B cell (primary cell): Measurements from ENCODE around the gene UGDH. TPM values are rescaled to one million over a fixed set of nuclear protein-coding genes. Genes with fewer than 3 reads are reported as not detected.

Source experiments
- ATAC-seq: fragments of 200-7000 bp; cut with Tn5 transposase; one replicate; pipeline ENCODE4 v1.10.0; 2021; ENCODE audit warnings: low read depth, mild to moderate bottlenecking, moderate number of reproducible peaks, moderate library complexity
- CTCF ChIA-PET: fragments of 350-600 bp; sonication (Branson Sonifier 250); formaldehyde crosslinking; loops from one replicate; lab custom pipeline; 2021; ENCODE audit warnings: antibody characterized with exemption, inconsistent platforms; lab: Charles Lee
- POLR2A ChIA-PET: fragments of 350-600 bp; sonication (Branson Sonifier 250); formaldehyde crosslinking; loops from one replicate; lab custom pipeline; 2021; ENCODE audit warnings: antibody characterized with exemption; lab: Charles Lee
- DNase-seq: peaks from one replicate; pipeline ENCODE4 v3.0.0; 2013
- H2AFZ ChIP-seq: 2 replicates; pipeline ENCODE4 v1.6.1; 2012; ENCODE audit warnings: mild to moderate bottlenecking, low read depth, low read length; ENCODE audit not compliant: insufficient read depth, poor library complexity, severe bottlenecking
- H3K27ac ChIP-seq, 2 donors: 1 replicate in 1 of 2; 2 replicates in 1 of 2; pipeline ENCODE4 v1.5.1; 2012 to 2013; ENCODE audit warnings: low read length in 2 of 2, mild to moderate bottlenecking in 2 of 2, moderate library complexity in 1 of 2
- H3K27me3 ChIP-seq, 4 experiments: fragments of 200-600 bp in 1 of 4; sonication (generic) in 1 of 4; replicated peaks in 1 of 4; 1 replicate in 2 of 4; 2 replicates in 2 of 4; pipeline versions ENCODE4 v1.6.1 to v1.7.0; 2013 to 2016; ENCODE audit warnings: low read length in 3 of 4, mild to moderate bottlenecking in 2 of 4, mixed read lengths in 1 of 4, moderate library complexity in 1 of 4; ENCODE audit not compliant: insufficient read depth in 4 of 4, control insufficient read depth in 3 of 4; ENCODE audit errors: control extremely low read depth in 1 of 4
- H3K36me3 ChIP-seq, 2 experiments: replicated peaks in 1 of 2; 1 replicate in 1 of 2; 2 replicates in 1 of 2; pipeline versions ENCODE4 v1.6.1 to v1.7.1; 2013; ENCODE audit warnings: low read length in 1 of 2; ENCODE audit not compliant: insufficient read depth in 2 of 2, control insufficient read depth in 1 of 2; ENCODE audit errors: control extremely low read depth in 1 of 2, extremely low read depth in 1 of 2
- H3K4me1 ChIP-seq, 2 donors: fragments of 200-600 bp in 1 of 2; sonication (generic) in 1 of 2; 1 replicate in 1 of 2; 2 replicates in 1 of 2; pipeline versions ENCODE4 v1.5.1 to v1.6.1; 2013 to 2017; ENCODE audit warnings: low read length in 2 of 2; ENCODE audit not compliant: control insufficient read depth in 2 of 2, insufficient read depth in 2 of 2
- H3K4me2 ChIP-seq: replicated peaks from 2 replicates; pipeline ENCODE3; 2012; ENCODE audit warnings: mild to moderate bottlenecking, low read depth, low read length; ENCODE audit not compliant: poor library complexity, severe bottlenecking
- H3K4me3 ChIP-seq, 5 experiments: fragments of 200-600 bp in 1 of 5; sonication (generic) in 1 of 5; 1 replicate in 3 of 5; 2 replicates in 2 of 5; pipeline versions ENCODE4 v1.5.1 to v1.7.0; 2011 to 2016; ENCODE audit warnings: low read length in 4 of 5, mild to moderate bottlenecking in 4 of 5, low read depth in 2 of 5, control low read depth in 1 of 5, moderate library complexity in 1 of 5; ENCODE audit not compliant: insufficient read depth in 1 of 5; ENCODE audit errors: control extremely low read depth in 1 of 5, extremely low read depth in 1 of 5
- H3K79me2 ChIP-seq: fragments of 200-600 bp; sonication (generic); one replicate; pipeline ENCODE4 v1.6.0; 2016; ENCODE audit warnings: low read length; ENCODE audit not compliant: control insufficient read depth, insufficient read depth
- H3K9ac ChIP-seq: fragments of 200-600 bp; sonication (generic); 2 replicates; pipeline ENCODE4 v1.6.1; 2017; ENCODE audit warnings: mild to moderate bottlenecking, low read length, moderate library complexity
- H3K9me3 ChIP-seq, 3 donors: one replicate each; pipeline versions ENCODE4 v1.6.1 to v1.7.1; 2013; ENCODE audit warnings: low read length in 2 of 3; ENCODE audit not compliant: control insufficient read depth in 2 of 3, insufficient read depth in 1 of 3; ENCODE audit errors: control extremely low read depth in 1 of 3
- H4K20me1 ChIP-seq: 2 replicates; pipeline ENCODE4 v1.6.0; 2012; ENCODE audit warnings: mild to moderate bottlenecking, low read length; ENCODE audit not compliant: insufficient read depth, control insufficient read depth, poor library complexity, severe bottlenecking
- H3K27ac Mint-ChIP-seq: one replicate; pipeline ENCODE4 v1.8.0; 2021; ENCODE audit warnings: mixed read lengths
- H3K27me3 Mint-ChIP-seq: one replicate; pipeline ENCODE4 v1.8.0; 2021; ENCODE audit warnings: mixed read lengths
- H3K4me1 Mint-ChIP-seq: one replicate; pipeline ENCODE4 v1.8.0; 2021; ENCODE audit warnings: mixed read lengths
- H3K4me3 Mint-ChIP-seq: one replicate; pipeline ENCODE4 v1.8.0; 2021; ENCODE audit warnings: mixed read lengths
- H3K9me3 Mint-ChIP-seq: one replicate; pipeline ENCODE4 v1.8.0; 2022; ENCODE audit warnings: mixed read lengths; ENCODE audit not compliant: insufficient read depth
- EZH2 ChIP-seq: IDR thresholded peaks from 2 replicates; pipeline ENCODE4 v1.6.1; 2012; ENCODE audit warnings: borderline replicate concordance, low read depth, mild to moderate bottlenecking, moderate library complexity, low read length; ENCODE audit not compliant: insufficient read depth, poor library complexity, severe bottlenecking
- WGBS: methylation state at CpG from one replicate; pipeline ENCODE4 v1.1.5; 2013; ENCODE audit warnings: missing lambda C conversion rate; ENCODE audit not compliant: insufficient coverage; 5-methylcytosine and 5-hydroxymethylcytosine counted together
- intact Hi-C: fragments of 100-400 bp; cut with micrococcal nuclease; formaldehyde crosslinking; loops from one replicate; pipeline ENCODE4 v1.10.0; 2022
- polyA plus RNA-seq: library from polyadenylated mRNA; depleted of rRNA; stranded (reverse); fragments of >200 nt; gene quantifications from 2 replicates; pipeline ENCODE4 v1.2.3, GENCODE V29; 2012
- total RNA-seq, 2 donors: library from RNA; stranded (reverse); fragments of 120-200 nt in 1 of 2; gene quantifications; 1 replicate in 1 of 2; 2 replicates in 1 of 2; pipeline versions ENCODE4 v1.2.3 to v1.2.4, GENCODE V29; 2013 to 2022
- TF ChIP-seq, protein P1 (sequence below): fragments of 200-600 bp; IDR thresholded peaks from one replicate; pipeline ENCODE4 v1.8.0; 2022; ENCODE audit warnings: antibody characterized with exemption, mild to moderate bottlenecking

The UGDH gene
- total and polyA plus RNA-seq, 2 donors (not counting 1 experiment from before 2014, with no cell fraction given) = 3.5 to 25.4 TPM

DNA sequence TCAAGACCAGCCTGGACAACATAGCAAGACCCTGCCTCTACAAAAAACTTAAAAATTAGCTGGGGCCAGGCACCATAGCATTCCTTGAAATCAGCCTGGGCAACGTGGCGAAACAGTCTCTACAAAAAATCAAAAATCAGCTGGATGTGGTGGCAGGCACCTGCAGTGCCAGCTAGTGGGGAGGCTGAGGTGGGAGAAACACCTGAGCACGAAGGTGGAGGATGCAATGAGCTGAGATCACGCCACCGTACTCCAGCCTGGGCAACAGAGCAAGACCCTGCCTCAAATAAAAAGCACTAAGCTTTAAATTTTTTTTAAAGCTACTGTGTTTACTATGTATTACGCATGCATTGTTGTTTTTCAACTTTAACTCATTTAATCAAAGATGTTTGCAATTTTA lies 71.8 kb downstream of the UGDH start:
- no peak for ATAC-seq
- Mint-ChIP-seq H3K9me3 (no peaks in the 10 kb centered on the region), H3K4me1 (peaks cover 37% of the 10 kb centered on the region), H3K27ac (no peak overlapping the region), H3K4me3 (no peak overlapping the region), H3K27me3 (no peaks in the 10 kb centered on the region)
- CTCF ChIA-PET = interaction anchor here (0.6 to 2.1 kb wide), 5 partner anchors 9 to 553 kb away, joined by 3 to 7 read pairs (median 3); no protein-coding TSS in a partner anchor
- Histone ChIP-seq H3K27ac (no peak overlapping the region), H4K20me1 (peaks cover 21% of the 10 kb centered on the region), H3K36me3 (peaks cover 20 to 65% of the 10 kb centered on the region in 2 experiments), H3K27me3 (no peaks in the 10 kb centered on the region), H3K79me2 (peaks cover 21% of the 10 kb centered on the region), H3K9me3 (no peaks in the 10 kb centered on the region), H3K9ac (no peak overlapping the region), H3K4me3 (no peak overlapping the region), H2AFZ (no peak overlapping the region), H3K4me1 (peaks cover 19 to 27% of the 10 kb centered on the region in 2 donors), H3K4me2 (no peak overlapping the region)
- DNase-seq = no peak
- TF ChIP-seq, protein P1, sequence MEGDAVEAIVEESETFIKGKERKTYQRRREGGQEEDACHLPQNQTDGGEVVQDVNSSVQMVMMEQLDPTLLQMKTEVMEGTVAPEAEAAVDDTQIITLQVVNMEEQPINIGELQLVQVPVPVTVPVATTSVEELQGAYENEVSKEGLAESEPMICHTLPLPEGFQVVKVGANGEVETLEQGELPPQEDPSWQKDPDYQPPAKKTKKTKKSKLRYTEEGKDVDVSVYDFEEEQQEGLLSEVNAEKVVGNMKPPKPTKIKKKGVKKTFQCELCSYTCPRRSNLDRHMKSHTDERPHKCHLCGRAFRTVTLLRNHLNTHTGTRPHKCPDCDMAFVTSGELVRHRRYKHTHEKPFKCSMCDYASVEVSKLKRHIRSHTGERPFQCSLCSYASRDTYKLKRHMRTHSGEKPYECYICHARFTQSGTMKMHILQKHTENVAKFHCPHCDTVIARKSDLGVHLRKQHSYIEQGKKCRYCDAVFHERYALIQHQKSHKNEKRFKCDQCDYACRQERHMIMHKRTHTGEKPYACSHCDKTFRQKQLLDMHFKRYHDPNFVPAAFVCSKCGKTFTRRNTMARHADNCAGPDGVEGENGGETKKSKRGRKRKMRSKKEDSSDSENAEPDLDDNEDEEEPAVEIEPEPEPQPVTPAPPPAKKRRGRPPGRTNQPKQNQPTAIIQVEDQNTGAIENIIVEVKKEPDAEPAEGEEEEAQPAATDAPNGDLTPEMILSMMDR = no peak
- POLR2A ChIA-PET = interaction anchor here (1.4 kb wide), 1 partner anchor 9 kb away, joined by 5 read pairs; no protein-coding TSS in a partner anchor
- 87% methylated on average over 3 of the region's 6 CpGs for WGBS
- intact Hi-C loops = loop anchor here (5.0 to 10.0 kb wide), 4 partner anchors 413 to 1138 kb away; partner anchors contain the start of gene N4BP2

DNA sequence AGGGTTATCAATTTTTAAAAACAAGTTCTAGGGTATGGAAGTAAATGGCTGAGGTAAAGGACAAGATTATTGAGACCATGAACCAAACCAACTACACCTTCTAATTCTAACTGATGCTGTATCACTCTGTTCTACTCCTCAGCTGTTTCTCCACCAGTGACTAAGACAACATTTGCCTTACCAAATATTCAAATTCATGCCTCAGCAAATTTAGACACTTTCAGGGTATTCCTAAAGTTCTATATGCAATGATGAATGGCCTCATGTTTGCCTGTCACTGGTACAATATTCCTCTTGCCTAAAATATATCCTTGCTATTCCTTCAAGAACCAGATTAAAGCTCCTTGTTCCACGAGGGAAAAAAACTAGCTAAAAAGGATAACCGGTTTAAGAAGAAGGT lies 73.5 kb downstream of the UGDH start:
- H3K4me2 ChIP-seq = no peak overlapping the region
- H4K20me1 ChIP-seq = peaks cover 21% of the 10 kb centered on the region

More for the DNA sequence above, 73.5 kb downstream of the UGDH start:
- Mint-ChIP-seq H3K27me3 (no peaks in the 10 kb centered on the region), H3K27ac (no peak overlapping the region), H3K4me1 (peaks cover 23% of the 10 kb centered on the region), H3K4me3 (no peak overlapping the region), H3K9me3 (no peaks in the 10 kb centered on the region)
- H3K27me3 ChIP-seq = no peaks in the 10 kb centered on the region
- H3K9me3 ChIP-seq = no peaks in the 10 kb centered on the region
- H3K9ac ChIP-seq = no peak overlapping the region
- no peak overlapping the region for H3K4me3 ChIP-seq
- DNase-seq (no peak), ATAC-seq (no peak)
- TF ChIP-seq EZH2 = no peak
- TF ChIP-seq, protein P1 = no peak
- H3K27ac ChIP-seq = no peak overlapping the region
- CTCF ChIA-PET = no interaction called here
- peaks cover 20 to 67% of the 10 kb centered on the region in 2 experiments for H3K36me3 ChIP-seq
- H3K4me1 ChIP-seq = peaks cover 16 to 18% of the 10 kb centered on the region in 2 donors
- POLR2A ChIA-PET = no interaction called here
- intact Hi-C loops = loop anchor here (10.0 kb wide), 1 partner anchor 549 kb away; no protein-coding TSS in a partner anchor
- H3K79me2 ChIP-seq = peaks cover 19% of the 10 kb centered on the region
- no CpG with 5 or more reads among the region's 2 CpGs for WGBS
- no peak overlapping the region for H2AFZ ChIP-seq
